Adrenal gland (tissue), 5 donors: Measurements from ENCODE around the gene S100A12.

Source experiments
- POLR2A ChIP-seq, 2 donors: fragments of 450-650 bp; IDR thresholded peaks; one replicate each; pipeline ENCODE4 v1.6.1; 2017; ENCODE audit warnings: antibody characterized with exemption in 2 of 2, mild to moderate bottlenecking in 2 of 2, moderate library complexity in 1 of 2
- TF ChIP-seq, protein P1 (sequence below), 6 experiments: fragments of 450-650 bp in 4 of 6; fragments of 200-600 bp in 2 of 6; sonication (generic) in 1 of 6; IDR thresholded peaks; 1 replicate in 5 of 6; 2 replicates in 1 of 6; pipeline versions ENCODE4 v1.5.1 to v1.8.0; 2016 to 2021; ENCODE audit warnings: antibody characterized with exemption in 6 of 6, mild to moderate bottlenecking in 2 of 6, moderate library complexity in 1 of 6
- donor health status: DM: no; HTN: no; CAD: no.

DNA sequence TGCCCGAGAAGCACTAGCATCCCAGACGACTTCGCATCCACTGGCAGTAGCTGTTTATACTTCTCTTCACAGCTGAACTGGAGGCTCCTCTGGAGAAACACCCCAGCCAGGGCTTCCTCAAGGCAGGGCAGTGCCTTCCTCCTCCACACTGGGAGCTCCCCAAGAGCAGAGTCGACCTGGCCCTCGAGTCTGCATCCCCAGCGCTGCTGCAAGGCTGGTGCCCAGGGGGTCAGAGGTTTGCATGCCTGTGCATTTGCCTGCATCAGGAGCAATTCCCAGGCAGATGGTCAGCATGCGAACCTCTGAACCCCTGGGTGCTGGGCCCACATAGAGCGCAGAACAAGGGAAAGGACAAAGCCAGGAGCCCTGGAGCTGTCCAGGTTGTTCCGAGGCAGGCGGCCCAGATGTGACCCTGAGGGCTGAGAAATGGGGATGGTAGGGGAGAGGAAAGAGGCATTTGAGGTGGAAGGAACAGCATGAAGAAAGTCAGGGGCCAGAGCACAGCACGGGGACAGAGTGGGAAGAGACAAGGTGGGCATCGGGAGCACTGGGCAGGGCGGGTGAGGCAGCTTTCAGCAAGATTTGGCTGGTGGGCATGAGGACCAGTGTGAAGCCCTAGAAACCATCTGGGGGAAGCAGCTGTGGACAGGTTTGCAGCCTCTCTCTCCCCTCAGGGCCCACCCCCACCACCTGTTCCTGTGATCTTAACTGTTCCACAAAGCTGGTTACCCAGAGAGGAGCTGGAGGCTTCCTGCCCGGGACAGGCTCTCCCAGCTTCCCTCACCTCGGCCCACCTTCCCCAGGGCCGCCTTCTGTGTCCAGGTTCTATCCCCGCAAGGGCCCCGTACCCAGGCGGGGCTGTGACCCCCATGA lies 21.9 kb upstream of the S100A12 start:
- TF ChIP-seq POLR2A (IDR thresholded peaks at IDR 0.05), result no peak
- TF ChIP-seq, protein P1, sequence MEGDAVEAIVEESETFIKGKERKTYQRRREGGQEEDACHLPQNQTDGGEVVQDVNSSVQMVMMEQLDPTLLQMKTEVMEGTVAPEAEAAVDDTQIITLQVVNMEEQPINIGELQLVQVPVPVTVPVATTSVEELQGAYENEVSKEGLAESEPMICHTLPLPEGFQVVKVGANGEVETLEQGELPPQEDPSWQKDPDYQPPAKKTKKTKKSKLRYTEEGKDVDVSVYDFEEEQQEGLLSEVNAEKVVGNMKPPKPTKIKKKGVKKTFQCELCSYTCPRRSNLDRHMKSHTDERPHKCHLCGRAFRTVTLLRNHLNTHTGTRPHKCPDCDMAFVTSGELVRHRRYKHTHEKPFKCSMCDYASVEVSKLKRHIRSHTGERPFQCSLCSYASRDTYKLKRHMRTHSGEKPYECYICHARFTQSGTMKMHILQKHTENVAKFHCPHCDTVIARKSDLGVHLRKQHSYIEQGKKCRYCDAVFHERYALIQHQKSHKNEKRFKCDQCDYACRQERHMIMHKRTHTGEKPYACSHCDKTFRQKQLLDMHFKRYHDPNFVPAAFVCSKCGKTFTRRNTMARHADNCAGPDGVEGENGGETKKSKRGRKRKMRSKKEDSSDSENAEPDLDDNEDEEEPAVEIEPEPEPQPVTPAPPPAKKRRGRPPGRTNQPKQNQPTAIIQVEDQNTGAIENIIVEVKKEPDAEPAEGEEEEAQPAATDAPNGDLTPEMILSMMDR (IDR thresholded peaks at IDR 0.05), result no peak
